BLaER1 (cell line): ENCODE results near the gene USP36.

Experiments used
- H3K27ac ChIP-seq: shearing (Covaris generic); formaldehyde crosslinking; 2 replicates; pipeline ENCODE4 v1.8.1; 2022
- H3K27me3 ChIP-seq: shearing (Covaris generic); formaldehyde crosslinking; 2 replicates; pipeline ENCODE4 v1.8.1; 2022
- H3K36me3 ChIP-seq: shearing (Covaris generic); formaldehyde crosslinking; 2 replicates; pipeline ENCODE4 v1.8.1; 2022
- H3K4me1 ChIP-seq: shearing (Covaris generic); formaldehyde crosslinking; 2 replicates; pipeline ENCODE4 v1.8.1; 2022
- H3K4me2 ChIP-seq: shearing (Covaris generic); formaldehyde crosslinking; 2 replicates; pipeline ENCODE4 v1.8.1; 2022
- H3K4me3 ChIP-seq: shearing (Covaris generic); formaldehyde crosslinking; 2 replicates; pipeline ENCODE4 v1.8.1; 2022
- H3K9ac ChIP-seq: shearing (Covaris generic); formaldehyde crosslinking; 2 replicates; pipeline ENCODE4 v1.8.1; 2022
- H3K9me3 ChIP-seq: shearing (Covaris generic); formaldehyde crosslinking; 2 replicates; pipeline ENCODE4 v1.8.1; 2022
- H4K20me1 ChIP-seq: shearing (Covaris generic); formaldehyde crosslinking; 2 replicates; pipeline ENCODE4 v1.8.1; 2022
- Cebpa-rat ChIP-seq: shearing (Covaris generic); IDR thresholded peaks from 2 replicates; pipeline ENCODE4 v1.8.1; 2022

The USP36 gene

DNA sequence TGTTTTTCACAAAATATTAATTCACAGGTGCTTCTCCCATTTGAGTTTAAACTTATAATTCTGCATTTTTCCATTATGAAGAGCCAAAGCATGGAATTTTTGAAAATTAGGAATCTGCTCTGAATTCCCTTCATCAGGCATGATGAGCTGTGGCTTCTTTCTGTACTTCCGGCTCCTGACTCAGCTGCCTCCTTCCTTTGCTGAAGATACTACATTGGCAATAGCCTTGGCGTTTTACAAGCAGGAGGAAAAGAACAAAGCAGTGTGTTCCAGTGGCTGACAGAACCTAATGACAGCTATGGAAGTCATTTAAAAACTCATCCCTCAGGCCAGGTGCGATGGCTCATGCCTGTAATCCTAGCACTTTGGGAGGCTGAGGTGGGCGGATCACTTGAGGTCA is 18.4 kb upstream of the USP36 start:
- Histone ChIP-seq H3K27ac (no peak overlapping the region), H3K36me3 (peaks cover 84% of the 10 kb centered on the region), H3K4me3 (no peak overlapping the region), H3K4me2 (no peak overlapping the region), H3K9me3 (no peaks in the 10 kb centered on the region), H3K27me3 (no peaks in the 10 kb centered on the region), H3K9ac (no peak overlapping the region), H3K4me1 (no peaks in the 10 kb centered on the region), H4K20me1 (peaks cover 5% of the 10 kb centered on the region; the same call in 1 of the 2 replicates)
- no peak for TF ChIP-seq Cebpa-rat

DNA sequence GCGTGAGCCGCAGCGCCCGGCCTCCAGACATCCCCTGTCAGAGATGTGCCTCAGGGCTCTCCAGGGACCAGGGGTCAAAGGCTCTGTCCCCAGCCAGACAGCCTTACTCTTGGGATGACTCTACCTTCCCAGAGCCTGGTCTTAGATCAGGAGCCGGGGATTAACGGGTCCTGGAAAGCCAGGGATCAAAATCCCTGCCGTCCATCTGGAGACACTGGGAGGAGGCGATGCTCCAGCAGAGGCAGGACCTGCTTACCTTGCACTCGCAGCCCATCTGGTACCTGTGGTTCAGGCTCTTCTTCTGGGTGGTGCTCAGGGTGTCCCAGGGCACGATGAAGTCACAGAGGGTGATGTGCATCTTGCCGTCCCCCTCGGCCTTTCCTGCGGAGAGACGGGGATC is 16.7 kb upstream of the USP36 start:
- TF ChIP-seq Cebpa-rat, result no peak
- no peak overlapping the region for H3K27ac ChIP-seq

DNA sequence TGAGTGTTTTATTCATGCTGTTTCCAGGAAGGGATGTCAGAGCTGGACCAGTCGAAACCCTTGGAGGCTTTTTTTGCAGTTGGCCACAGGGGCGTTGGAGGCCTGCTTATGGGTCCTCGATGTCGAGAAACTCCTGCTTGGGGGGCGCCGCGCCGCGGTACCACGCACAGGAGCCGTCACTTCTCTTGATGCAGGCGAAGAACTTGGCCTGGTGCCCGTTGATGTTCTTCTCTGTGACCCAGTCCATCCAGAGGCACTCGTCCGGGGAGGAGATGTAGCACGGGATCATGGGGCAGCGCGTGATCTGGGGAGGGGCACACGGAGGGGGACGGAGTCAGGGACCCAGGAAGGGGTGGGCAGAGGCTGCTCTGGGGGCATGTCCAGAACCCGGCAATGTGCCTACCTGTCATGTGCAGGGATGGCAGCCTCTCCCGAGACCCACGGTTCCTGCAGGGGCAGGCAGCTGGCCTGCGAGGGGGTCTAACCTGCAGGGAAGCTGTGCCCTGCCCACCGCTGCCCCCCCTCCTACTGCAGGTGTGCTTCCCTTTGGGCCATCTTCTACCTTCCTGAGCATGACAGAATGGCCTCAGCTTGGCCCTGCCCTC is 15.0 kb upstream of the USP36 start:
- Histone ChIP-seq H3K9me3 (no peaks in the 10 kb centered on the region), H3K27me3 (no peaks in the 10 kb centered on the region), H3K27ac (no peak overlapping the region), H3K36me3 (peaks cover 68% of the 10 kb centered on the region), H3K4me2 (no peak overlapping the region), H4K20me1 (peaks cover 5% of the 10 kb centered on the region; the same call in 1 of the 2 replicates), H3K9ac (no peak overlapping the region), H3K4me1 (no peaks in the 10 kb centered on the region), H3K4me3 (no peak overlapping the region)
- no peak for TF ChIP-seq Cebpa-rat

More for the DNA sequence above, 16.7 kb upstream of the USP36 start:
- H3K4me3 ChIP-seq, result no peak overlapping the region
- H3K9me3 ChIP-seq, result no peaks in the 10 kb centered on the region
- H3K4me1 ChIP-seq, result no peaks in the 10 kb centered on the region
- H4K20me1 ChIP-seq, result peaks cover 5% of the 10 kb centered on the region; the same call in 1 of the 2 replicates
- H3K36me3 ChIP-seq, result peaks cover 82% of the 10 kb centered on the region
- no peak overlapping the region for H3K9ac ChIP-seq
- H3K27me3 ChIP-seq, result no peaks in the 10 kb centered on the region
- no peak overlapping the region for H3K4me2 ChIP-seq

DNA sequence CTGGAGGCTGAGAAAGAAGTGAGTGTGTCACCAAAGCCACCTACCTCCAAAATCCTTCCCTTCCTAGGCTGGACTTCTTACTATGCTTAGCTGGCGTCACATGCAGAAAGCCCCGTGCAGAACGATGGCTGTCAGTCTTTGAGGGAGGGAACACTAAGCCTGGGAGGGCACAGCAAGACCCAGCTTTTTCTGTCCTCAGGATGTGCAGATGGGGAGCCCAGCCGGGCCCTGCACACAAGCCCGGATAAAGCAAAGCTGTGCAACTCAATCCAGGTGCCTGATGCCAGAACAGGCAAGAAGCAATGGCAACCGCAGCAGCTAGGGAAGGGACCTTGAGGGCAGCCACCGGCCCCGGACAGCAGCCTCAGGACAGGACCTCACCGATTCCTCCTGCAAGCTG is 13.9 kb upstream of the USP36 start:
- H3K4me1 ChIP-seq, result no peaks in the 10 kb centered on the region
- H3K27me3 ChIP-seq, result no peaks in the 10 kb centered on the region
- H3K9me3 ChIP-seq, result no peaks in the 10 kb centered on the region
- TF ChIP-seq Cebpa-rat, result no peak
- H3K36me3 ChIP-seq, result peaks cover 62% of the 10 kb centered on the region
- H4K20me1 ChIP-seq, result no peaks in the 10 kb centered on the region; the same call in 1 of the 2 replicates
- no peak overlapping the region for H3K4me2 ChIP-seq
- H3K27ac ChIP-seq, result no peak overlapping the region
- H3K4me3 ChIP-seq, result no peak overlapping the region
- no peak overlapping the region for H3K9ac ChIP-seq

DNA sequence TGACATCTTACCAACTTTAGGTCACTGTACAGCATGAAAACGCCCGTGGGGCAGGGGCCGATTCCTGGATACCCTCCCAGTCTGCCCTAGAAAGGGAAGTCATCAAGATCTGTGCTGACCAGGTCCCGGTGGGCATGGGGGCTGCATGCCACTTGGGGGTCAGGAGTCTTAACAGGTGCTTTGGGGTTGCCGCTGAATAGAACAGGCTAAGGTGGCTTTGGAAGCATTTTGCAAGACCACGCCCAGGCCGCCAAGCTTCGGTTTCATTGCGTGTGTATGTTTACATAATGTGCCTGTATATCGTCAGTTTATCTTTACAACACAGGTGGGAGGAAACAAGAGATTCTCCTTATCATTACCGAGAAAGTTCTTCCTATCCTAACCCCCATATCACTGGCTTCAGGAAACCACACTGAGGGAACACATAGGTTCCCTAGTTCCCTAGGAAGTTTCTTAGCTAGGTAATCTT is 13.3 kb upstream of the USP36 start:
- no peak overlapping the region for H3K4me3 ChIP-seq
- no peak overlapping the region for H3K4me2 ChIP-seq
- no peaks in the 10 kb centered on the region for H3K4me1 ChIP-seq
- H4K20me1 ChIP-seq, result no peaks in the 10 kb centered on the region; the same call in 1 of the 2 replicates
- no peak overlapping the region for H3K9ac ChIP-seq
- no peak overlapping the region for H3K27ac ChIP-seq
- H3K27me3 ChIP-seq, result no peaks in the 10 kb centered on the region
- H3K9me3 ChIP-seq, result no peaks in the 10 kb centered on the region
- no peak for TF ChIP-seq Cebpa-rat
- H3K36me3 ChIP-seq, result peaks cover 62% of the 10 kb centered on the region

DNA sequence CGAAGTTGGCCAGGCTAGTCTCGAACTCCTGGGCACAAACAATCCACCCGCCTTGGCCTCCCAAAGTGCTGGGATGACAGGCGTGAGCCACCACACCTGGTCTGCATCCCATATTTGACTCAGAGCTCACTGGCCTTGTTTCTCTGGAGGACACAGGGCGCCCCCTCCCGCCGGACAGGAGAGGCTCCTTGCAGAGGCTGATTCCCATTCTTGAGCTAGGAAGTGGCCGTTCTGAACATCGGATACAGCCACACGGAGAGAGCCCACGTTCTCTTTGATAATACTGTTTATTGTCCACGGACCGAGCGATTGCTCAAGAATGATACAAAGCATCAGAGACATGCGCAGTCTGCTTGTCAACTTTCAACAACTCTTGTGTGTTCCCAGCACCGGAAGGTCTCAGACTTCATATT is 12.1 kb upstream of the USP36 start:
- Histone ChIP-seq H3K9ac (no peak overlapping the region), H3K4me1 (no peaks in the 10 kb centered on the region), H3K27ac (no peak overlapping the region), H3K36me3 (peaks cover 51% of the 10 kb centered on the region), H3K9me3 (no peaks in the 10 kb centered on the region), H3K4me3 (no peak overlapping the region), H3K27me3 (no peaks in the 10 kb centered on the region), H3K4me2 (no peak overlapping the region), H4K20me1 (no peaks in the 10 kb centered on the region; the same call in 1 of the 2 replicates)
- TF ChIP-seq Cebpa-rat, result no peak

DNA sequence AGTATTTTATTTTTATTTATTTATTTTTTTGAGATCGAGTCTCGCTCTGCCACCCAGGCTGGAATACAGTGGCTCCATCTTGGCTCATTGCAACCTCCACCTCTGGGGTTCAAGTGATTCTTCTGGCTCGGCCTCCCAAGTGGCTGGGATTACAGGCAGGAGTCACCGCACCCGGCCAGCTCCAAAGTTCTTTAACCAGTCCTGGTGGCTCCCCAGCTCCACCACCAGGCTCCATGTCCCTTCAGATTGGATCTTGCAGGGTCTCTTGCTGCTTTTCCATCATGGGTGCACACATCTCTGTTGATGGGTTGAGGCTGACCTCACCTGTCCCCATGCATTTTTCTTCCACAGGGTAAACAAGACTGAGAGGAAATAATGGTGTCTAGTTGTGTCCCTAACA is 8.4 kb upstream of the USP36 start:
- no peaks in the 10 kb centered on the region for H3K27me3 ChIP-seq
- no peak overlapping the region for H3K27ac ChIP-seq
- no peak for TF ChIP-seq Cebpa-rat
- H3K4me3 ChIP-seq, result no peak overlapping the region
- peaks cover 6% of the 10 kb centered on the region for H3K4me1 ChIP-seq
- H3K9me3 ChIP-seq, result no peaks in the 10 kb centered on the region
- no peaks in the 10 kb centered on the region for H4K20me1 ChIP-seq
- H3K9ac ChIP-seq, result no peak overlapping the region
- no peak overlapping the region for H3K4me2 ChIP-seq
- H3K36me3 ChIP-seq, result peaks cover 16% of the 10 kb centered on the region

DNA sequence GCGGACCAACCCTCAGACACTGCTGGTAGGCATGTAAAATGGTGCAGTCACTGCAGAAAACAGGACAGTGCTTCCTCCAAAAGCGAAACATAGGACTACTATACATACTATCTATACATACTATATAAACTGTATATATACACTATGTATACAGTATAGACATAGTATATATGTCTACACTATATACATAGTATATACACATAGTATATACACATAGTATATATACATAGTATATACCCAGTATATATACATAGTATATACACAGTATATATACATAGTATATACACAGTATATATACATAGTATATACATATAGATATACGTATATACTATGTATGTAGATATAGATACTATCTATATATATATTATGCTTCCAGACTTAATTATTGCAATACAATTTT is 6.4 kb upstream of the USP36 start:
- H3K9ac ChIP-seq, result no peak overlapping the region
- no peak overlapping the region for H3K27ac ChIP-seq
- H3K36me3 ChIP-seq, result no peaks in the 10 kb centered on the region
- H3K4me2 ChIP-seq, result no peak overlapping the region
- H3K4me3 ChIP-seq, result no peak overlapping the region
- H3K9me3 ChIP-seq, result no peaks in the 10 kb centered on the region
- peaks cover 21% of the 10 kb centered on the region for H3K4me1 ChIP-seq
- no peak for TF ChIP-seq Cebpa-rat
- no peaks in the 10 kb centered on the region for H4K20me1 ChIP-seq
- no peaks in the 10 kb centered on the region for H3K27me3 ChIP-seq

DNA sequence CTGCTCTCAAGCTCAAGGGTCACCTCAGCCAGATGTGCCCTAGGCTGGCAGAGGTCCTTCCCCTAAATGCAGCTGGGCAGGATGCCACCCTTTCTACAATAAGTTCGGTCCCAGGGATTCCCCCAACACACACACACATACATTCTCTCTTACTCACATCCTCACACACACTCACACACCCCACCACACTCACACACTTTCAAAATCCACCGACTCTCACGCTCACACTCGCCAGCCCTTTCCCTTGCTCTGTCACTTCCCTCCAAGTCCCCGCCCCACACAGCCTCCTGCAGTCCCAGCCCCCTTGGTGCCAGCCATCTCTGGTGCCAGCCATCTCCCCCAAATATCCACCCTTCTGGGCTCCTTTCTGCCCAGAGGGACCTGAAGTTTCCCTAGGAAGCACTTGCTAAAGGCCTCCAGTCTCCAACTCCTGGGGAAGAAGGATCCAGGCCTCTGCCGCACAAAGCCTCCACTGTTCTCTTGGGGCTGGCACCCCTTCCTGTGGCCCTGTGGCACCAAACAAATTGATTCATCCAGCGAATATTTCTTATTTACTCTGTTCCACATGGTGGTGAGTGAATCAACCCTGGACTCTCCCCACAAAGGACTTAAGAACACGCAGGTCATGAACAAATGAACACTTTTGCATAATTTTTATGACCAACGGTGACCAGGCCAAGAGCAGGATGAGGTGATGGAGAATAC is 3.8 kb upstream of the USP36 start:
- Histone ChIP-seq H3K27me3 (no peaks in the 10 kb centered on the region), H3K27ac (no peak overlapping the region), H3K4me2 (no peak overlapping the region), H4K20me1 (peaks cover 11% of the 10 kb centered on the region), H3K4me1 (peaks cover 31% of the 10 kb centered on the region), H3K9ac (no peak overlapping the region), H3K36me3 (no peaks in the 10 kb centered on the region), H3K9me3 (no peaks in the 10 kb centered on the region), H3K4me3 (no peak overlapping the region)
- TF ChIP-seq Cebpa-rat, result no peak

DNA sequence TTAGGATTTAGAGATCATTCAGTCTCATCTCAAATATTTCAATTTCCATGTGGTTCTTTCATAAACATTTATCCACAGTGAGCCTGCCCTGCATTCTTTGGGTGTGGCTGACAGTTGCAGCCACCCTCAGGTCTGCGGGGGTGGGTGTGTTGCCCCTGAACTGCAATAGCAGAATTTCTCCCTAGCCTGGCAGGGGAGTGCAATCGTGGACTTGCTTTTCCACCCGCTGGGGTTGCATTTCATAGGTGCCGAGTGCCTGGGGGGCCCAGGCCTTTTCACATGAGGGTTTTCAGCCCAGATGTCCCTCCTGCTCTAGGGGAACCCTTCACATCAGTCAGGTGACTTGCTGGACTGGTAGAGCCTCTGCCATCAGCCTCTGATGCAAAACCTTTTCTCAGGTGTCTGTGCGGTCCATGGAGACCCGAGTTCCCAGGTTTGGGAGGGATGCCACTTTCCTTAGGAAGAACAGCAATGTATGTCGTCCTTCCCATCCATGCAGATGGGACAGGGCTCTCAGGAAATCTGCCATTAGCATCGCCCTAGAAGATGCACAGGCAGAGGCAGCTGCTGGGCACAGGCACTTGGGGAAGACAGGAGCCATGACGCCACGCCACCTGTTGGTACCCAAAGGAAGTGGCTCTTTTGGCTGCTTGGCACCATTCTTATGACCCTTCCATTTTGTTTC is 2.4 kb upstream of the USP36 start:
- no peak for TF ChIP-seq Cebpa-rat
- no peak overlapping the region for H3K4me3 ChIP-seq

More for the DNA sequence above, 2.4 kb upstream of the USP36 start:
- Histone ChIP-seq H3K36me3 (peaks cover 8% of the 10 kb centered on the region), H3K9ac (no peak overlapping the region), H3K27ac (no peak overlapping the region), H3K9me3 (no peaks in the 10 kb centered on the region), H4K20me1 (peaks cover 25% of the 10 kb centered on the region), H3K4me1 (peaks cover 45% of the 10 kb centered on the region), H3K27me3 (no peaks in the 10 kb centered on the region), H3K4me2 (no peak overlapping the region)
